HepG2 (cell line): ENCODE measurements around the gene RBM6. TPM values are rescaled to one million over a fixed set of nuclear protein-coding genes. Genes with fewer than 3 reads are reported as not detected.

ENCODE experiments used
- GABPA ChIP-seq, 2 experiments: IDR thresholded peaks; 2 replicates each; pipeline ENCODE4 v1.6.1; 2011 to 2016; ENCODE audit warnings: low read depth in 2 of 2, low read length in 1 of 2, missing biosample characterization in 1 of 2, missing genetic modification characterization in 1 of 2
- ISX ChIP-seq: sonication (generic); formaldehyde crosslinking; conservative IDR thresholded peaks from 2 replicates; pipeline ENCODE4 v1.5.0; 2020; ENCODE audit warnings: missing genetic modification reagents
- SALL2 ChIP-seq: sonication (generic); formaldehyde crosslinking; IDR thresholded peaks from 2 replicates; pipeline ENCODE4 v1.8.1; 2023; ENCODE audit warnings: mild to moderate bottlenecking, missing genetic modification reagents, inconsistent platforms
- SYNCRIP ChIP-seq: fragments of 200-400 bp; formaldehyde crosslinking; IDR thresholded peaks from 2 replicates; pipeline ENCODE4 v1.6.1; 2018; ENCODE audit warnings: mild to moderate bottlenecking, low read depth, low read length; ENCODE audit not compliant: insufficient read depth
- ZBTB7A ChIP-seq: sonication (generic); formaldehyde crosslinking; IDR thresholded peaks from 2 replicates; pipeline ENCODE4 v1.8.0; 2022; ENCODE audit warnings: mild to moderate bottlenecking, missing genetic modification reagents
- ZNF383 ChIP-seq: sonication (generic); formaldehyde crosslinking; IDR thresholded peaks from 2 replicates; pipeline ENCODE4 v1.4.0; 2020; ENCODE audit warnings: missing genetic modification reagents, mild to moderate bottlenecking, borderline replicate concordance
- polyA plus RNA-seq, 8 experiments: library from polyadenylated mRNA; depleted of rRNA in 3 of 8; stranded (reverse) in 7 of 8; unstranded in 1 of 8; fragments of >200 nt; fragmentation: Illumina TruSeq in 4 of 8; extraction: Trizol in 4 of 8; gene quantifications; 2 replicates each; pipeline versions ENCODE4 v1.2.1 to v1.2.3, GENCODE V29; 2011 to 2016; ENCODE audit warnings: low read depth in 4 of 8, missing spikeins in 1 of 8, mixed read lengths in 1 of 8; ENCODE audit not compliant: insufficient read depth in 1 of 8
- total RNA-seq, 5 experiments: library from RNA; depleted of rRNA; stranded (reverse); fragments of >200 nt; fragmentation: Illumina TruSeq; extraction: Trizol; gene quantifications; 2 replicates each; pipeline ENCODE4 v1.2.3, GENCODE V29; 2016; ENCODE audit warnings: low read depth in 1 of 5
- TF ChIP-seq, protein P1 (sequence below): sonication (generic); formaldehyde crosslinking; IDR thresholded peaks from 2 replicates; pipeline ENCODE4 v1.9.0; 2021; ENCODE audit warnings: missing genetic modification reagents, mild to moderate bottlenecking, borderline replicate concordance
- TF ChIP-seq, protein P2 (sequence below): sonication (generic); formaldehyde crosslinking; IDR thresholded peaks from 2 replicates; pipeline ENCODE4 v1.5.0; 2020; ENCODE audit warnings: mild to moderate bottlenecking, low read depth, missing genetic modification reagents, borderline replicate concordance
- TF ChIP-seq, protein P3 (sequence below): sonication (generic); formaldehyde crosslinking; IDR thresholded peaks from 2 replicates; pipeline ENCODE4 v1.5.1; 2020; ENCODE audit warnings: missing genetic modification reagents, mild to moderate bottlenecking, borderline replicate concordance

RBM6 gene
- total and polyA plus RNA-seq, 2 of the 13 experiments (the other 11 are each of a cell fraction or from before 2014, with no cell fraction given) = 72.7 to 86.1 TPM

DNA sequence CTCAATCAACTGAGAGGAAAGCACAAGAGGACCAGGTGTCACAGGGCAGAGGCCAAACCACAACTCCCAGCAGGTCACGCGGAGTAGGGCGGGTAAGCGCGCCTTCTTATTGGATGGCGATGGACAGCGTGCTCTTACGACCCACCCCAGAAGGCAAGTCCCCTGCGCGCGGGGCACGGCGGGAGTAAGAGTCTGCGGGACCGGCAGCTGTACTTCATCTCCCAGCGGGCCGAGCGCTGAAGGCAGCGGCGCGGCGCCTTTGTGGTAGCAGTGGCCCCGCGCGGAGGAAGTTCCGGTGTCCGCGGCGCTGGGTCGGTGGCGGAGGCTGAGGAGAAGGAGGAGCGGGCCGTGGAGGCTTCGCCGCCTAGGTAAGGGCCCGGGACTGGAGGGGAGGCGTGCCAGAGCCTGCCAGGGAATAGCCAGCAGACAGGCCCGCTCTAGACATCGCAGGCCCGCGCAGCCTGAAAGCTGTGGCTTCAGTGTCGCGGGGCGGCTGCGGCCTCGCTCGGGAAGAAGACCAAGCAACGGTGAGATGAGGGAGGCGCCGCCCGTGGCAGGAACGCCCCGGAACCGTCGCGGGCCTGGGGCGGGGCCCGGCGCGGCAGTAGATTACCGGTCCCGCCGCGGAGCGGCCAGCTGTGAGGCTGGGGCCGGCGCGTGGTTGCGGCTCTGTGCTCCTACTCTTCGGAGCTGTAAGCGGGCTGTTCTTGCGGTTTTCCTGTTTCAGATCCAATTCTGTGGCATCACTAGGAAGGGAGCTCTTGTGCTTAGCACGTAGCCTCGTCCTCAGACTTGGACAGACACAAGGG, at the start of gene RBM6 (continued):
- TF ChIP-seq, protein P1, sequence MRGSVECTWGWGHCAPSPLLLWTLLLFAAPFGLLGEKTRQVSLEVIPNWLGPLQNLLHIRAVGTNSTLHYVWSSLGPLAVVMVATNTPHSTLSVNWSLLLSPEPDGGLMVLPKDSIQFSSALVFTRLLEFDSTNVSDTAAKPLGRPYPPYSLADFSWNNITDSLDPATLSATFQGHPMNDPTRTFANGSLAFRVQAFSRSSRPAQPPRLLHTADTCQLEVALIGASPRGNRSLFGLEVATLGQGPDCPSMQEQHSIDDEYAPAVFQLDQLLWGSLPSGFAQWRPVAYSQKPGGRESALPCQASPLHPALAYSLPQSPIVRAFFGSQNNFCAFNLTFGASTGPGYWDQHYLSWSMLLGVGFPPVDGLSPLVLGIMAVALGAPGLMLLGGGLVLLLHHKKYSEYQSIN = no peak
- TF ChIP-seq GABPA (IDR thresholded peaks at IDR 0.05; ENCODE audit: low read depth, low read length) (peak; percentile 82), GABPA (CRISPR knock-in tag; IDR thresholded peaks at IDR 0.05; ENCODE audit: low read depth) (peak; percentile 93), SYNCRIP (no peak), ZBTB7A (CRISPR knock-in tag) (0 out of 2 replicates have a peak, but pooled peaks have one; percentile 9), SALL2 (CRISPR knock-in tag) (peak; percentile 94), ISX (CRISPR knock-in tag) (peak; percentile 84; the same call in 1 of the 2 replicates), ZNF383 (CRISPR knock-in tag) (no peak)
- TF ChIP-seq, protein P2, sequence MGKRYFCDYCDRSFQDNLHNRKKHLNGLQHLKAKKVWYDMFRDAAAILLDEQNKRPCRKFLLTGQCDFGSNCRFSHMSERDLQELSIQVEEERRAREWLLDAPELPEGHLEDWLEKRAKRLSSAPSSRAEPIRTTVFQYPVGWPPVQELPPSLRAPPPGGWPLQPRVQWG = no peak
- TF ChIP-seq, protein P3, sequence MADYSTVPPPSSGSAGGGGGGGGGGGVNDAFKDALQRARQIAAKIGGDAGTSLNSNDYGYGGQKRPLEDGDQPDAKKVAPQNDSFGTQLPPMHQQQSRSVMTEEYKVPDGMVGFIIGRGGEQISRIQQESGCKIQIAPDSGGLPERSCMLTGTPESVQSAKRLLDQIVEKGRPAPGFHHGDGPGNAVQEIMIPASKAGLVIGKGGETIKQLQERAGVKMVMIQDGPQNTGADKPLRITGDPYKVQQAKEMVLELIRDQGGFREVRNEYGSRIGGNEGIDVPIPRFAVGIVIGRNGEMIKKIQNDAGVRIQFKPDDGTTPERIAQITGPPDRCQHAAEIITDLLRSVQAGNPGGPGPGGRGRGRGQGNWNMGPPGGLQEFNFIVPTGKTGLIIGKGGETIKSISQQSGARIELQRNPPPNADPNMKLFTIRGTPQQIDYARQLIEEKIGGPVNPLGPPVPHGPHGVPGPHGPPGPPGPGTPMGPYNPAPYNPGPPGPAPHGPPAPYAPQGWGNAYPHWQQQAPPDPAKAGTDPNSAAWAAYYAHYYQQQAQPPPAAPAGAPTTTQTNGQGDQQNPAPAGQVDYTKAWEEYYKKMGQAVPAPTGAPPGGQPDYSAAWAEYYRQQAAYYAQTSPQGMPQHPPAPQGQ (CRISPR knock-in tag) = no peak
